ENCODE results near the gene ZBTB22. TPM values are rescaled to one million over a fixed set of nuclear protein-coding genes. Genes with fewer than 3 reads are reported as not detected.

ZBTB22 gene
- total and polyA plus RNA-seq, 9 donors = 13.7 to 38.0 (median 26.1) TPM

GRCh38 chr6:33335916-33336315 is 18.4 kb upstream of the ZBTB22 start:
- intact Hi-C loops (cut with DNase I) = no loop called here
- TF ChIP-seq POLR2A (IDR thresholded peaks at IDR 0.05) = no peak
- TF ChIP-seq EP300 (IDR thresholded peaks at IDR 0.05) = no peak
- TF ChIP-seq, protein P1, sequence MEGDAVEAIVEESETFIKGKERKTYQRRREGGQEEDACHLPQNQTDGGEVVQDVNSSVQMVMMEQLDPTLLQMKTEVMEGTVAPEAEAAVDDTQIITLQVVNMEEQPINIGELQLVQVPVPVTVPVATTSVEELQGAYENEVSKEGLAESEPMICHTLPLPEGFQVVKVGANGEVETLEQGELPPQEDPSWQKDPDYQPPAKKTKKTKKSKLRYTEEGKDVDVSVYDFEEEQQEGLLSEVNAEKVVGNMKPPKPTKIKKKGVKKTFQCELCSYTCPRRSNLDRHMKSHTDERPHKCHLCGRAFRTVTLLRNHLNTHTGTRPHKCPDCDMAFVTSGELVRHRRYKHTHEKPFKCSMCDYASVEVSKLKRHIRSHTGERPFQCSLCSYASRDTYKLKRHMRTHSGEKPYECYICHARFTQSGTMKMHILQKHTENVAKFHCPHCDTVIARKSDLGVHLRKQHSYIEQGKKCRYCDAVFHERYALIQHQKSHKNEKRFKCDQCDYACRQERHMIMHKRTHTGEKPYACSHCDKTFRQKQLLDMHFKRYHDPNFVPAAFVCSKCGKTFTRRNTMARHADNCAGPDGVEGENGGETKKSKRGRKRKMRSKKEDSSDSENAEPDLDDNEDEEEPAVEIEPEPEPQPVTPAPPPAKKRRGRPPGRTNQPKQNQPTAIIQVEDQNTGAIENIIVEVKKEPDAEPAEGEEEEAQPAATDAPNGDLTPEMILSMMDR (IDR thresholded peaks at IDR 0.05) = no peak
- no peaks in the 10 kb centered on the region for H3K27me3 ChIP-seq
- no peaks in the 10 kb centered on the region for H3K36me3 ChIP-seq
- no peak overlapping the region for H3K27ac ChIP-seq
- DNase-seq = no peak
- no peaks in the 10 kb centered on the region for H3K4me1 ChIP-seq (ENCODE audit: insufficient read depth)
- 63 to 66% (median 65%) methylated on average over 4 of the region's 4 CpGs for WGBS, 3 donors
- H3K9me3 ChIP-seq = no peaks in the 10 kb centered on the region
- no peak overlapping the region for H3K4me3 ChIP-seq

GRCh38 chr6:33333666-33334065 is 16.1 kb upstream of the ZBTB22 start:
- Histone ChIP-seq H3K4me3 (no peak overlapping the region), H3K9me3 (no peaks in the 10 kb centered on the region), H3K4me1 (ENCODE audit: insufficient read depth) (no peaks in the 10 kb centered on the region), H3K27ac (no peak overlapping the region), H3K27me3 (no peaks in the 10 kb centered on the region), H3K36me3 (no peaks in the 10 kb centered on the region)
- 91 to 93% (median 91%) methylated on average over 4 of the region's 4 CpGs for WGBS, 3 donors
- intact Hi-C loops (cut with DNase I) = no loop called here
- TF ChIP-seq EP300 (IDR thresholded peaks at IDR 0.05) (no peak), POLR2A (IDR thresholded peaks at IDR 0.05) (no peak)
- TF ChIP-seq, protein P1 (IDR thresholded peaks at IDR 0.05) = no peak
- no peak for DNase-seq

DNA sequence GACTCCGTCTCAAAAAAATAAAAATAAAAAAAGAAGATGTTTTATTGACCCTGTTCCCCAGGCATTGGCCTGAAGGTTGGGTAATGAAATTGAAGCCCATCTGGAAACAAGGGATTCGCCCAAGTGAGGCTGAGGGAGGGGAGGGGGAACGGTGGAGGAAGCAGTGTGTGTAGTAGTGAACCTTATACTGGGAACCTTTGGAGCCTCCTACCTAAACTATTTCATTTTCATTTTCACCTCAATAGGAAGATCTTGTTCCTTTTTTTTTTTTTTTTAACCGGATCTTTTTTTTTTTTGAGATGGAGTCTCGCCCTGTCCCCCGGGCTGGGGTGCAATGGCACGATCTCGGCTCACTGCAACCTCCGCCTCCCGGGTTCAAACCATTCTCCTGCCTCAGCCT is 13.2 kb upstream of the ZBTB22 start:
- Histone ChIP-seq H3K27ac (no peak overlapping the region), H3K4me1 (ENCODE audit: insufficient read depth) (no peaks in the 10 kb centered on the region), H3K36me3 (no peaks in the 10 kb centered on the region), H3K27me3 (no peaks in the 10 kb centered on the region), H3K9me3 (no peaks in the 10 kb centered on the region), H3K4me3 (no peak overlapping the region)
- TF ChIP-seq EP300 (IDR thresholded peaks at IDR 0.05) = no peak
- no peak for TF ChIP-seq POLR2A (IDR thresholded peaks at IDR 0.05)
- TF ChIP-seq, protein P1 (IDR thresholded peaks at IDR 0.05) = no peak
- DNase-seq = no peak
- 81 to 92% (median 88%) methylated on average over 10 of the region's 10 CpGs for WGBS, 3 donors
- intact Hi-C loops (cut with DNase I) = no loop called here

DNA sequence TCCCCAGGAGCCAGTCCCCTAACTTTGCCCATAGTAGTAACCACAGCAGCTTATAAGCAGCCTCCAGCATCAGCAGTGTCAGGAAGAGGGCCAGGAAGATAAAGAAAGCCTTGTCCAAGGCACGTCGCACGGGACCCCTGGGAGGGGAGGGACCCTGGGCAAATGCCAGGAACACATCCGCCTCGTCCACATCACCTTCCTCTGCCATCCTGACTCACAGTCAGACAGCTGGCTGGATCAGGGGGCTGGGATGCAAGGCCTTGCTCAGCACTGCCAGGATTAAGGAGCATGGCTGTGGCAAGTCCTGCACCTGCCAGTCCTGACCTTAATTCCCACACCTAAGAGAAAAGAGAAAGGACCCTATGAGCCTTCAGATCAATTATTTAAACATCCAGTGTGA is 11.5 kb upstream of the ZBTB22 start:
- 22 to 42% (median 27%) methylated on average over 5 of the region's 5 CpGs for WGBS, 3 donors
- no peak for DNase-seq

More for the DNA sequence above, 11.5 kb upstream of the ZBTB22 start:
- Histone ChIP-seq H3K4me1 (ENCODE audit: insufficient read depth) (no peaks in the 10 kb centered on the region), H3K27me3 (no peaks in the 10 kb centered on the region), H3K36me3 (no peaks in the 10 kb centered on the region), H3K27ac (no peak overlapping the region), H3K4me3 (no peak overlapping the region), H3K9me3 (no peaks in the 10 kb centered on the region)
- intact Hi-C loops (cut with DNase I) = no loop called here
- TF ChIP-seq EP300 (IDR thresholded peaks at IDR 0.05) (no peak), POLR2A (IDR thresholded peaks at IDR 0.05) (no peak)
- TF ChIP-seq, protein P1 (IDR thresholded peaks at IDR 0.05) = no peak
